ENCODE data around the gene DNAH11. TPM values are rescaled to one million over a fixed set of nuclear protein-coding genes. Genes with fewer than 3 reads are reported as not detected.

DNAH11 gene
- total RNA-seq, 4 donors from 2014 or later = 0.35 to 19.0 (median 3.2) TPM

DNA sequence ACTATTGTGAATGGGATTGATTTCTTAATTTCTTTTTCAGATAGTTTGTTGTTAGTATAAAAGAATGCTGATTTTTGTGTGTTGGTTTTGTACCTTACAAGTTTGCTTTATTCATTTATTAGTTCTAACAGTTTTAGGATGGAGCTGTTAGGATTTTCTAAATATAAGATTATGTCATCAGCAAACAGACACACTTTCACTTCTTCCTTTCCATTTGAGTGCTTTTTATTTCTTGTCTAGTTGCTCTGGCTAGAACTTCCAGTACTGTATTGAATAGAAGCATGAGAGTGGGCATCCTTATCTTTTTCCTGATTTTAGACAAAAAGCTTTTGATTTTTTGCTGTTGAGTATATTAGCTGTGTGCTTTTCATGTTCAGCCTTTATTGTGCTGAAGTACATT is 81.5 kb downstream of the DNAH11 start:
- no peaks in the 10 kb centered on the region for H3K36me3 ChIP-seq
- H3K27me3 ChIP-seq = no peaks in the 10 kb centered on the region
- no peak for DNase-seq
- TF ChIP-seq, protein P1, sequence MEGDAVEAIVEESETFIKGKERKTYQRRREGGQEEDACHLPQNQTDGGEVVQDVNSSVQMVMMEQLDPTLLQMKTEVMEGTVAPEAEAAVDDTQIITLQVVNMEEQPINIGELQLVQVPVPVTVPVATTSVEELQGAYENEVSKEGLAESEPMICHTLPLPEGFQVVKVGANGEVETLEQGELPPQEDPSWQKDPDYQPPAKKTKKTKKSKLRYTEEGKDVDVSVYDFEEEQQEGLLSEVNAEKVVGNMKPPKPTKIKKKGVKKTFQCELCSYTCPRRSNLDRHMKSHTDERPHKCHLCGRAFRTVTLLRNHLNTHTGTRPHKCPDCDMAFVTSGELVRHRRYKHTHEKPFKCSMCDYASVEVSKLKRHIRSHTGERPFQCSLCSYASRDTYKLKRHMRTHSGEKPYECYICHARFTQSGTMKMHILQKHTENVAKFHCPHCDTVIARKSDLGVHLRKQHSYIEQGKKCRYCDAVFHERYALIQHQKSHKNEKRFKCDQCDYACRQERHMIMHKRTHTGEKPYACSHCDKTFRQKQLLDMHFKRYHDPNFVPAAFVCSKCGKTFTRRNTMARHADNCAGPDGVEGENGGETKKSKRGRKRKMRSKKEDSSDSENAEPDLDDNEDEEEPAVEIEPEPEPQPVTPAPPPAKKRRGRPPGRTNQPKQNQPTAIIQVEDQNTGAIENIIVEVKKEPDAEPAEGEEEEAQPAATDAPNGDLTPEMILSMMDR (IDR thresholded peaks at IDR 0.05) = no peak
- no peak for TF ChIP-seq POLR2A (IDR thresholded peaks at IDR 0.05)
- no peak overlapping the region for H3K4me3 ChIP-seq
- H3K9me3 ChIP-seq = no peaks in the 10 kb centered on the region
- H3K4me1 ChIP-seq = no peaks in the 10 kb centered on the region
- no peak overlapping the region for H3K27ac ChIP-seq

DNA sequence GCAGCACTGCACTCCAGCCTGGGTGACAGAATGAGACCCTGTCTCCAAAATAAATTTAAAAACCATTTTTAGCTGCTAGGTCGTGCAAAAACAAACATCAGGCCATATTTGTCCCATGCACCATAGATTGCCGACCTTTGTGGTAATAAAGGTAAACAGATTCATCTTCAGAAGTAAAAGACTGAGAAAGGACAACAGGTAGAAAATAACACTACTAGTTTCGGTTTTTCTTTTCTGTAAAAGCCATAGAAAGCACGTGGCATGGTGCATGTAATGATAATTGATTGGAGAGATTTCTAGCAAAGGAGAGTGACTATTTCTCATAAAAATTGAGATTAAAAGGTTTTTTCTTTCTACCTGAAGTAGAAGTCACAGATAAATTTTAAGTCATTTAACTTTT is 93.9 kb downstream of the DNAH11 start:
- no peaks in the 10 kb centered on the region for H3K4me1 ChIP-seq
- H3K4me3 ChIP-seq = no peak overlapping the region
- H3K27me3 ChIP-seq = no peaks in the 10 kb centered on the region
- no peaks in the 10 kb centered on the region for H3K9me3 ChIP-seq
- DNase-seq = no peak
- H3K36me3 ChIP-seq = no peaks in the 10 kb centered on the region
- H3K27ac ChIP-seq = no peak overlapping the region
- TF ChIP-seq POLR2A (IDR thresholded peaks at IDR 0.05) = no peak
- TF ChIP-seq, protein P1 (IDR thresholded peaks at IDR 0.05) = no peak

DNA sequence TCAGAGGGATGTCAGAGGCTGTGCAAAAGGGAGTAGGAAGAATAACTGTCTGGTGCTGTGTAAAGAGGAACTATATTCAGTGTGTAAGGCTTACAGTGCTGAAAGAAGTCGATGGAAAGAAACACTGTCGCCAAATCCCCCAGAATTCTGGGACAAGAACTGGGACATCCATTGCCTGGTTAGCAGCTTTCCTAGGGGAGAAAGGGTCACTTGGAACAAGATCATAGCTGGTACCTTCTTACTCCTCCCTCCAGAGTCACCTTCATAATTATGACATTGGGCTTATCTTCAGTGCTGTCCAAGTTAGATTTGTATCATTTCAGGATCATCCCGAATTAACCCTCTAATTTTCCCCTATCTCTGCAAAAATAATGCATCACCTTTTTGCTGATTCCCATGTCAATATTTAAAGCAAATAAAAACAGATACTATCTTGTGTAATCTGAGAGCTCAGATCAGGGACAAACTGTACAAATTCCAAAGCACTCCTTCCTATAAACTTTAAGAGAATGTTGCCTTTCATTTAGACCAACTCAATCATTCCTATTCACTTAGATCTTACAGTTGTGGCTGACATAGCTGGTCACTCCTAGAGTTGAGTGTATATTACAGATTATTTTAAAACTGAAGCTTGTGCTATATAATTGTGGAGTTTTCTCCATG is 96.5 kb downstream of the DNAH11 start:
- Histone ChIP-seq H3K4me1 (no peaks in the 10 kb centered on the region), H3K27ac (no peak overlapping the region), H3K36me3 (no peaks in the 10 kb centered on the region), H3K9me3 (no peaks in the 10 kb centered on the region), H3K27me3 (no peaks in the 10 kb centered on the region), H3K4me3 (no peak overlapping the region)
- no peak for DNase-seq
- TF ChIP-seq, protein P1 (IDR thresholded peaks at IDR 0.05) = no peak
- TF ChIP-seq POLR2A (IDR thresholded peaks at IDR 0.05) = no peak

DNA sequence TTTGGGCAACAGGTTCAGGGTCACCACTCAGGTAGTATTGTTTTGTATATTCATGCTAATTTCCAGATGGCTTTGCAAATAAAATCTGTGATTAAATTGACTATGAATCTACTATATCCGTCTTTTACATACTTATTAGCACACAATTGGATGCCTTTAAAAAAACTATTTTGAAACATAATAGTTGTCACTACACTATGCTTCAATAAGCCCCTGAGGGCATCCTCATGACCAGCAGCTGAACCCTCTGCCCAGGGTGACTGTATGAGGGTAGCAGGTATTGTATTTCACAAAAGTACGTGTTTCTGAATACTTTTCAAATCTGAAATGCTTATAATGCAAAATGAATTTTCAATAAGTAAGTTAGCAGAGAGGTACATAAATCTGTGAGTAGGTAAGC is 97.3 kb downstream of the DNAH11 start:
- DNase-seq = no peak
- H3K9me3 ChIP-seq = no peaks in the 10 kb centered on the region
- no peaks in the 10 kb centered on the region for H3K27me3 ChIP-seq
- H3K27ac ChIP-seq = no peak overlapping the region
- no peak overlapping the region for H3K4me3 ChIP-seq
- no peaks in the 10 kb centered on the region for H3K36me3 ChIP-seq
- H3K4me1 ChIP-seq = no peaks in the 10 kb centered on the region
- TF ChIP-seq, protein P1 (IDR thresholded peaks at IDR 0.05) = no peak

DNA sequence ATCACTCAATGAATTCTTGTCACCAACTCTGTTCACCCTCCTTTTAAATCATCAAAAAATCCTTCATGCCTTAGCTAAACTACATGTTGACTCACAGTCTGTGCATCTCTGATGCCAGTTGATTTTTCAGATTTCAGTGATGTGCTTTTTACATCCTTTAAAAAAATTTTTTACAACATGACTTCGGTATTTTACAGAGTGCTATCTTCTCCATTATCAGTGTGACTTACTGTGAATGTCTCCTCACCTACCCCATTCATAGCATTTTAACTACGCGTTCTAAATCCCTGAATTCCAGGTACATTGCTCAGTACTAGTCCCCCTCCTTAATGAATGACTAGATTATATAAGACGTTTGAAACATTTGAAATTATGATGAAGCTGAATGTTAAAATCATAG is 98.7 kb downstream of the DNAH11 start:
- no peak for TF ChIP-seq POLR2A (IDR thresholded peaks at IDR 0.05)
- TF ChIP-seq, protein P1 (IDR thresholded peaks at IDR 0.05) = no peak
- Histone ChIP-seq H3K4me1 (no peaks in the 10 kb centered on the region), H3K4me3 (no peak overlapping the region)

DNA sequence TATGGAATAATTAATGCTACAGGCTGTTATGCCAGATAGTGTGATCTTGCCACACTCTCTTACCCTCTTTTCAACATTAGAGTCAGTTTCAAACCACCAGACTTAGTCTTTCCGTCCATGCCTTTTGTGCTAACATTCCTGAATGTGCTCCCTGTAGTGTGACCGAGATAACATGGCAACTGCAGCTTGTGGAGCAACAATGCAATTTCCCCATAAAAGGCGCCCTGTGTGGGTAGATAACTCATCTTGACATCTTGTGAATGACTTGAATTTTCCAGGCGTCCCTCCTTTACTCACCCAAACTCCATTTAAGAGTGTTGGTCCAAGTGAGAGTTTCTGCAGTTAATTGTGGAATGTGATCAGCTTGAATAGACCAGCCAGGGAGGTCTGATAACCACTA is 99.6 kb downstream of the DNAH11 start:
- Histone ChIP-seq H3K4me3 (no peak overlapping the region), H3K4me1 (no peaks in the 10 kb centered on the region), H3K27me3 (no peaks in the 10 kb centered on the region), H3K36me3 (no peaks in the 10 kb centered on the region), H3K27ac (no peak overlapping the region), H3K9me3 (no peaks in the 10 kb centered on the region)
- TF ChIP-seq POLR2A (IDR thresholded peaks at IDR 0.05) = no peak
- TF ChIP-seq, protein P1 (IDR thresholded peaks at IDR 0.05) = no peak
- no peak for DNase-seq

More for the DNA sequence above, 98.7 kb downstream of the DNAH11 start:
- Histone ChIP-seq H3K27ac (no peak overlapping the region), H3K36me3 (no peaks in the 10 kb centered on the region), H3K9me3 (no peaks in the 10 kb centered on the region), H3K27me3 (no peaks in the 10 kb centered on the region)
- no peak for DNase-seq
